ENCODE results near the gene ABCA1. TPM values are rescaled to one million over a fixed set of nuclear protein-coding genes. Genes with fewer than 3 reads are reported as not detected.

ABCA1 gene
- total RNA-seq, 1 experiment from 2014 or later, result 2.3 TPM

GRCh38 chr9:104788251-104788650 lies 139.7 kb downstream of the ABCA1 start:
- ATAC-seq, result no peak
- Histone ChIP-seq H3K4me1 (ENCODE audit: insufficient read depth, low read length) (peaks cover 24% of the 10 kb centered on the region), H3K27ac (ENCODE audit: low read length) (no peak overlapping the region), H3K4me2 (ENCODE audit: low read length) (no peak overlapping the region), H4K20me1 (ENCODE audit: low read length) (no peaks in the 10 kb centered on the region), H3K9me3 (ENCODE audit: low read length) (no peaks in the 10 kb centered on the region), H3K9ac (ENCODE audit: low read length) (no peak overlapping the region), H3K9me2 (replicated peaks; ENCODE audit: low read length) (no peaks in the 10 kb centered on the region), H2AFZ (ENCODE audit: low read length) (no peak overlapping the region), H3K4me3 (ENCODE audit: low read length) (no peak overlapping the region), H3K79me2 (ENCODE audit: low read length) (no peaks in the 10 kb centered on the region), H3K27me3 (ENCODE audit: low read length) (no peaks in the 10 kb centered on the region), H3K36me3 (ENCODE audit: low read depth, low read length) (no peaks in the 10 kb centered on the region), H3F3A (ENCODE audit: low read length, unreplicated experiment) (no peaks in the 10 kb centered on the region)
- intact Hi-C loops (cut with micrococcal nuclease), result no loop called here
- ChIA-PET CTCF (no interaction called here), POLR2A (ENCODE audit: unreplicated experiment) (no interaction called here)
- TF ChIP-seq EZH2 (IDR thresholded peaks at IDR 0.05; ENCODE audit: low read length, unreplicated experiment) (no peak), CTCF (conservative IDR thresholded peaks at IDR 0.05; ENCODE audit: low read depth, low read length) (no peak), EZH2phosphoT487 (IDR thresholded peaks at IDR 0.05; ENCODE audit: borderline replicate concordance, low read length) (no peak)
- no peak for DNase-seq
- BruUV-seq (replicated peaks), result no TSS peak

DNA sequence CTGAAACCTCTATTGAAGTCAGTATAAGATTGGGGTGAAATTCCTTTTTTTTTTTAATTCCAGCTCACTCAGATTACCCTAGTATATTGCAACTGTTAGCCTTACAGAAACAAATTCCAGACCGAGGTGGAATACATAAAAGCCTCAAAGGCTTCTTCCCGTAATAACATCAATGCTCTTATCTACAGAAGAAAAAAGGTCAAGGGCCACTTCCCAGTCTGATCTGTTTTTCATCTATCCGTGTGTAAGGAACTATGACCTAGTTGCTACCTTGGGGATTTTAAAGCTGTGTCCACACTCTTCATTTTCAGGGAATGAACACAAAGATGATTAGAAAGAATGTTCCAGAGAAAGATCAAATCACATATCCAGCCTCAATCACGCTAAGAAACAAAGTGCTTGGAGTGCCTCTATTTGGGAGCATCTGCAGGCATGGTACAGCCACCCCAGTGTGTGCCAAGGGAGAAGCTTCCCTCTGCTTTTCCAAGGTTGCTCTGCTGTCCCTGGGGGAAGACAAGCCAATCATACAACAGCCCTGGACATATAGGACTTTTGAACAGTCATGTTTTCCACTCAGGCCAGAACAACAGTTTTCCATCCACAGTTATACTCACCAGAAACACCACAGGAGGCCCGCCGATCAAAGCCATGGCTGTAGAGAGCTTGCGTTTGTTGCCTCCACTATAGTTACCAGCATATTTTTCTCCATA lies 140.5 kb downstream of the ABCA1 start:
- no peak for TF ChIP-seq EZH2 (IDR thresholded peaks at IDR 0.05; ENCODE audit: low read length, unreplicated experiment)
- no peak for TF ChIP-seq EZH2phosphoT487 (IDR thresholded peaks at IDR 0.05; ENCODE audit: borderline replicate concordance, low read length)
- no peak for TF ChIP-seq CTCF (conservative IDR thresholded peaks at IDR 0.05; ENCODE audit: low read depth, low read length)
- DNase-seq (no peak), ATAC-seq (no peak)
- Histone ChIP-seq H4K20me1 (ENCODE audit: low read length) (no peaks in the 10 kb centered on the region), H3K9ac (ENCODE audit: low read length) (no peak overlapping the region), H3K4me1 (ENCODE audit: insufficient read depth, low read length) (peaks cover 21% of the 10 kb centered on the region), H3K27ac (ENCODE audit: low read length) (no peak overlapping the region), H3K4me3 (ENCODE audit: low read length) (no peak overlapping the region), H3K9me2 (replicated peaks; ENCODE audit: low read length) (no peaks in the 10 kb centered on the region), H3K4me2 (ENCODE audit: low read length) (no peak overlapping the region), H2AFZ (ENCODE audit: low read length) (no peak overlapping the region), H3F3A (ENCODE audit: low read length, unreplicated experiment) (no peaks in the 10 kb centered on the region), H3K36me3 (ENCODE audit: low read depth, low read length) (no peaks in the 10 kb centered on the region), H3K27me3 (ENCODE audit: low read length) (no peaks in the 10 kb centered on the region), H3K79me2 (ENCODE audit: low read length) (no peaks in the 10 kb centered on the region), H3K9me3 (ENCODE audit: low read length) (no peaks in the 10 kb centered on the region)
- BruUV-seq (replicated peaks), result no TSS peak
- POLR2A ChIA-PET (ENCODE audit: unreplicated experiment), result no interaction called here
- CTCF ChIA-PET, result no interaction called here
- intact Hi-C loops (cut with micrococcal nuclease), result no loop called here

DNA sequence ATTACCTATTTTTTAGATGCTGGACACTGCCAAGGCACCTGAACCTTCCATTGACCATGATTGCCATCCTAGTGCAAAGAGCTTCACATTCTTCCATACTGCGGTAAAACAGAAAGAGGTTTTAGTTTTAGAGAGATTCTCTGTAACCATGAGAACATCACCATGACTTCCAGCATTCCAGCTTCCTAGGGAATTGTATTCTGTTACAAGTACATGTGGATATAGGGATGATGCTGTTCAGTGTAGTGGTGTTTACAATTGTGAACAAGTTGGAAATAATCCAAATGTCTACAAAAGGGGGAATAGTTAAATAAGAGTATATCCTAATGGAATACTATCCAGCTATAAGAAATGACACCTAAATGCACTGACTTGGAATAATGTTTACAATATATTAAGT lies 141.7 kb downstream of the ABCA1 start:
- no peak overlapping the region for H2AFZ ChIP-seq (ENCODE audit: low read length)
- no peaks in the 10 kb centered on the region for H3K9me3 ChIP-seq (ENCODE audit: low read length)
- no peaks in the 10 kb centered on the region for H3K27me3 ChIP-seq (ENCODE audit: low read length)
- H3K79me2 ChIP-seq (ENCODE audit: low read length), result no peaks in the 10 kb centered on the region
- ChIA-PET POLR2A (ENCODE audit: unreplicated experiment) (no interaction called here), CTCF (no interaction called here)
- no peak overlapping the region for H3K9ac ChIP-seq (ENCODE audit: low read length)
- H3F3A ChIP-seq (ENCODE audit: low read length, unreplicated experiment), result no peaks in the 10 kb centered on the region
- no peaks in the 10 kb centered on the region for H3K36me3 ChIP-seq (ENCODE audit: low read depth, low read length)
- no peak overlapping the region for H3K4me3 ChIP-seq (ENCODE audit: low read length)
- H3K9me2 ChIP-seq (replicated peaks; ENCODE audit: low read length), result no peaks in the 10 kb centered on the region
- DNase-seq, result no peak
- peaks cover 15% of the 10 kb centered on the region for H3K4me1 ChIP-seq (ENCODE audit: insufficient read depth, low read length)
- no TSS peak for BruUV-seq (replicated peaks)
- intact Hi-C loops (cut with micrococcal nuclease), result no loop called here
- no peak overlapping the region for H3K27ac ChIP-seq (ENCODE audit: low read length)
- no peak for TF ChIP-seq EZH2phosphoT487 (IDR thresholded peaks at IDR 0.05; ENCODE audit: borderline replicate concordance, low read length)
- no peak overlapping the region for H3K4me2 ChIP-seq (ENCODE audit: low read length)
- no peaks in the 10 kb centered on the region for H4K20me1 ChIP-seq (ENCODE audit: low read length)
- no peak for ATAC-seq

Data from PC-3 (cell line).